ENCODE results near the gene SOX5.

DNA sequence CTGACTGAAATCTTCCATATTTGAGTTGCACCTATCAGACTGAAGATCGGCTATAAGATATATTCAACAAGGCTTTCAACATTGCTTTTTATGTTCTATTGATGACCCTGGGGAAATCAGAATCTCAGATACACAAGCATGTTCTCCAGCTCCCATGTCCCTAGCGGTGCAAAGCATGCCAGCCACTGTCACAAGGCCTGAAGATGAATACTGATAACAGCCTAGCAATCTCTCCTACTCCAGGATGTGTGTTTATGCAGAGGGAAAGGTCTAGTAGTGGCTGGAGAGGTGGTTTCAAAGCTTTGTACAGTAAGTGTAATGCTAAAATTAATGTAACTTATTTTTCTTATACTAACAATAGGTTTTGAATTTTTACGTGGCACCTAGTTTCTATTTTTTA, 64.6 kb downstream of the SOX5 start:
- TF ChIP-seq CTCF (IDR thresholded peaks at IDR 0.05) (no peak), POLR2A (IDR thresholded peaks at IDR 0.05) (no peak)

All from right lobe of liver (tissue), 4 donors.